GM19099 (cell line): ENCODE results near the gene CNTRL.

Source experiments
- POLR2A ChIP-seq: IDR thresholded peaks from 3 replicates; pipeline ENCODE4 v1.6.1; 2011; ENCODE audit warnings: low read depth; ENCODE audit not compliant: insufficient read length; ENCODE audit errors: extremely low read depth

The CNTRL gene

DNA sequence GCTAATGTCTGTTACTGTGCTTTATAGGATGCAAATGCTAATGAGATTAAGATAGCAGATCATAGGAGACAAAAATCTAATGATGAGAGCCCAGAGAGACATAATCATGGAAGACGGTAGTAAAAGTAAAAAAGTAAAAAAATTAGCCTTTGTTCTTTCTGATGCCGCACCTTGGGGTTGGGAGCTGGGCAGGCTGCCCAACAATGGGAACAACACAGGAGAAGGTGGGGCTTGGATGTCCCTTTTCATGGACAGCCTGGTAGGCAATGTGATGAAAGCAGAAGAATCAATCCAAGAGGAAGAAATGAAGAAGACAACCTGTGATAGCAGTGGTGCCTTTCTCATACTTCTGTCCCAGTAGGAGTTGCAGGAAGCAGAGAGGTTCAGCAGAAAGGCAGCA is 69.7 kb downstream of the CNTRL start:
- no peak for TF ChIP-seq POLR2A

DNA sequence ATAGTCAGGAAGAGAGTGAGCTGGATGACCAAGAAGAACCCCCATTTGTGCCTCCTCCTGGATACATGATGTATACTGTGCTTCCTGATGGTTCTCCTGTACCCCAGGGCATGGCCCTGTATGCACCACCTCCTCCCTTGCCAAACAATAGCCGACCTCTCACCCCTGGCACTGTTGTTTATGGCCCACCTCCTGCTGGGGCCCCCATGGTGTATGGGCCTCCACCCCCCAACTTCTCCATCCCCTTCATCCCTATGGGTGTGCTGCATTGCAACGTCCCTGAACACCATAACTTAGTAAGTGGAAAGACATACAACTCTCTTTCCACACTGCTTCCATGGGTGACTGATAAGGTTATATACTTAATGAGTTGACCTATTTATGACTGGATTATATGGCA is 75.4 kb downstream of the CNTRL start:
- TF ChIP-seq POLR2A: no peak

DNA sequence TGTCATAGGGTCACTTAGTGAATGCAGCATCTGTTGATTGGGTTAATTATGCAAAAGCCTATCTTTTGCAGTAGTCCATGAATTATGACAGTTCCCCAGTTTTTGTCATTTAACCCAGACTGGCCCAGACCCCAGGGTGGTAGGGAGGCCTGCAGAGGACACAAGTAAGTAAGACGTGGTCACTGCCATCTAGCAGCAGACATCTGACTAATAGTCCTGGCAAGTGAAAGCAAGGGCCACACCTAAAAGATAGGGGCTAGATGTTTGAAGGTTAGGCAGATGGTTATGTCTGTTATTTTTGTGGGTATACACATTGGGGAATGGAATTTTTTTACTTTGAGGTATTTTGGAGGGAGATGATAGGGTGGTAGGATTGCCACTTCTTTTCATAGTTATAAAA is 78.9 kb downstream of the CNTRL start:
- TF ChIP-seq POLR2A: no peak

DNA sequence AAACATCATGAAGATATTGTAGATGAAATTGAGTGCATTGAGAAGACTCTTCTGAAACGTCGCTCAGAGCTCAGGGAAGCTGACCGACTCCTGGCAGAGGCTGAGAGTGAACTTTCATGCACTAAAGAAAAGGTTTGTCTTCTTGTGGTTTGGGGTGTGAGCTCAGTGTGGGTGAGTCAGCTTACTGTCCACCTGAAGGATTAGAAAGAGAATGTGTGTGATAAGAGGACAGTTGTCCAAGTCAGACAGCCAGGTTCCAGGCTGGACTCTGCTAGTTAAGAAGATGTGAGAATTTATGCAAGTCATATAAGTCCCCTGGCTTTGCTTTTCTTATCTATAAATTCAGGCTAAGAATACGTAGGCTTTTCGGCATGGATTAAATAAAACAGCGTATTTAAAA is 80.0 kb downstream of the CNTRL start:
- TF ChIP-seq POLR2A: no peak

DNA sequence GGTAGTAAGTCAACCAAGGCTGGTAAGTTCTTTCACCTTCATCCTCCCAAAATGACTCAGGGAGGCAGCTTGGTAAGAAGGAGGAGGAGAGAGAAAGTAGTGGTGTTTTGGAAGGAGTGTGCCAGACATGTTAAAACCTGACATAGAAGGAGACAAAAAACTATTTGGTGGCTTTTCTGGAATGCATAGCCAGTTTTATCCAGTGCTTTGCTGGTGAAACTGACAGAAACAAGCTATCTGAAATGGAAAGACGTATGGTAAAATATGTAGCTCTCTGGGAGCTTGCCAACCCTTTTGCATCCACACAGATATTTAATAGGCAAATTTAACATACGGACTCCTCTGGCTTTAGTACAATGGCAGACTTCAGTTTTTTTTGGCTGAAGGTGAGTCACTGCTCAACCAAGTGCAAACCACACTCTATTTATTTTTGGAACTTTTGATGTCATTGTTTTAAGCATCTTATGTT is 81.5 kb downstream of the CNTRL start:
- TF ChIP-seq POLR2A: no peak

DNA sequence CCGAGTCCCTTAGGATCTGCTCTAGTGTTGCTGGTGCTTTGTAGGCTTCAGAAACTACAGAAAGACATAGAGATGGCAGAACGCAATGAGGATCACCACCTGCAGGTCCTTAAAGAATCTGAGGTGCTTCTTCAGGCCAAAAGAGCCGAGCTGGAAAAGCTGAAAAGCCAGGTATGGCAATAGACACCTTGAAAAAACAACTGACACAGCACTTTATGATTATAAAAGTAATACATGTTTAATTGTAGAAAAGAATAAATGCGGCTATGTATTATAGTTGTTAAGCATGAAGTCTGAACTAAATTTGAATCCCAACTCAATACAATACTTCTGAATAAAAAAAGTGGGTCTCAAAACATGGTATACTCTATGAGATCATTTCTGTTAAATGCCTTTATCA is 83.2 kb downstream of the CNTRL start:
- TF ChIP-seq POLR2A: no peak

DNA sequence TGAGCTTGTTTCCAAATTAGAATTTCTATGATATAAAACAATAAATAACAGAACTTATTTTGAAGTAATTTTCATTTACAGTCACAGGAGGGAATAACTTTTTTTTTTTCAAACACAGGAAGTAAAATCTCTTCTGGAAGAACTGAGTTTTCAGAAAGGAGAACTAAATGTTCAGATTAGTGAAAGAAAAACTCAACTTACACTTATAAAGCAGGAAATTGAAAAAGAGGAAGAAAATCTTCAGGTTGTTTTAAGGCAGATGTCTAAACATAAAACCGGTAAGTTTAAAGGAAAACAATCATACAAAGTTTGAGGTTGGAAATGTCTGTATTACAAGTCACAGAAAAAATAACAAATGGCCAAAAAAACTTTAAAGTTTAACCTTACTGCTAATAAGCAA is 85.3 kb downstream of the CNTRL start:
- TF ChIP-seq POLR2A: no peak

DNA sequence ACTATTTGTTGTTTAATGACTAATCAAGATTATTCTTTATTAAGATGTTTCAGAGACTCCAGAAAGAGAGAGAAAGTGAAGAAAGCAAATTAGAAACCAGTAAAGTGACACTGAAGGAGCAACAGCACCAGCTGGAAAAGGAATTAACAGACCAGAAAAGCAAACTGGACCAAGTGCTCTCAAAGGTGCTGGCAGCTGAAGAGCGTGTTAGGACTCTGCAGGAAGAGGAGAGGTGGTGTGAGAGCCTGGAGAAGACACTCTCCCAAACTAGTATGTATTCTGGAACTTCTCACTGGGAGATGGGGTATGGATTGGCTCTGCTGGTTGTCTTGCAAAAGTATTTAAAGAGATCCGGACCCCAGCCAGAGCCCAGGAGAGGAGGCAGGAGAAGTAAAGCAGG is 93.3 kb downstream of the CNTRL start:
- no peak for TF ChIP-seq POLR2A

DNA sequence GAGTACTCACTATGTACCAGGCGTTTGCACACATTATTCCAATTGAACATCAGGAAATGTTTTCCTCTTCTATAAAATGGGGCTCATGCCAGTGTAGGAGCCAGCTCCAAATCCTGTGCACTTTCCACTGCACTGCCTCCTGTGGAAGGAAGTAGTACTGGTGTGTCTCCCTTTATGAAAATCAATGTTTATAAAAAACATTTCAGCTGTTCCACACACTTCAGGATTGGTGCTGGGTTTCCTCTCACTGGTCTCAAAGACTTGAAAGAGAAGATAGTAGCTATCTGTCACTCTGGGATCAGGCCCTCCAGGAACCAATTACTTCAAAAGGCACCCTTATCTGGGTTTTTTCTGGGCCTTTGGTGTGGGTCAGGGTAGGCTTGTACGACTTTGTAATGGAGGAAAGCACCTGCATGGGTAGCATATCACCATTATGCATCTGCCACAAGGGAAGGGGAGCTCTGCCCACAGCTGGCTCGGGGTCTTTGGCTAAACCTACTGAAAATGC is 94.4 kb downstream of the CNTRL start:
- no peak for TF ChIP-seq POLR2A

DNA sequence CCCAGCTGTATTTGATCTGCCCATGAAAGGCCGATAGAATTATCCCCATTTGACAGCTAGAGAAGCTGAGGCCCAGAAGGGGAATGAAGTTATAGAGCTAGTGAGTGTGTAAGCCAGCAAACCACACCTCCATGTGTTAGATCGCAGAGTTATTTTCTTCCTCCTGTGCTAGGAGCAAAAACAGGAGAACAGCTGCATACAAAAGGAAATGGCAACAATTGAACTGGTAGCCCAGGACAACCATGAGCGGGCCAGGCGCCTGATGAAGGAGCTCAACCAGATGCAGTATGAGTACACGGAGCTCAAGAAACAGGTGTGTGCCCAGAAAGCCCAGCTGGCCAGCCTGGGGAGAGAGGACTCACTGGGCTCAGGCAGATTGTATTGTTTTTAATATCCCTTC is 96.5 kb downstream of the CNTRL start:
- TF ChIP-seq POLR2A: no peak

DNA sequence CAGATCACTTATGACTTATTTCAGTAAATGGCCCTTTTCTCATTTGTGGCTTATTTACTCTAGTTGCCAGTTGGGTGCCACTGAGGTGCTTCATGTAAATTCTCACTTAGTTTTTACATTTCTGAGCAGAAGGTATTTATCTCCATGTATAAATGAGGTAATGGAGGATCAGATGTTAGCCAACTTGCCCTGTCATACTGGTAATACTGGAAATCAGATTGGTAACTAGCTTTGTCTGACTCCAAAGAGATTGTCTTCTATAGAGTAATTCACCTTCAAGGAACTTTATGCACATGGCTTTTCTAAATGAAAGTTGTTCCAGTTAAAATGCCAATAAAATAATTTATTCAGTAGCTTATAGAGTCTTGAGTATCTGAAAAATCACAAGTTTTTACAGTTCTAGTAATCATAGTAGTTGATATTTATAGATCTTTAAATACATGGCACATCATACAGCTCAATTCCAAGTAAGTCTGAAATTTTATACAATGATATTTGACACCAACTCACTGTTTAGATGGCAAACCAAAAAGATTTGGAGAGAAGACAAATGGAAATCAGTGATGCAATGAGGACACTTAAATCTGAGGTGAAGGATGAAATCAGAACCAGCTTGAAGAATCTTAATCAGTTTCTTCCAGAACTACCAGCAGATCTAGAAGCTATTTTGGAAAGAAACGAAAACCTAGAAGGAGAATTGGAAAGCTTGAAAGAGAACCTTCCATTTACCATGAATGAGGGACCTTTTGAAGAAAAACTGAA is 98.2 kb downstream of the CNTRL start:
- no peak for TF ChIP-seq POLR2A

DNA sequence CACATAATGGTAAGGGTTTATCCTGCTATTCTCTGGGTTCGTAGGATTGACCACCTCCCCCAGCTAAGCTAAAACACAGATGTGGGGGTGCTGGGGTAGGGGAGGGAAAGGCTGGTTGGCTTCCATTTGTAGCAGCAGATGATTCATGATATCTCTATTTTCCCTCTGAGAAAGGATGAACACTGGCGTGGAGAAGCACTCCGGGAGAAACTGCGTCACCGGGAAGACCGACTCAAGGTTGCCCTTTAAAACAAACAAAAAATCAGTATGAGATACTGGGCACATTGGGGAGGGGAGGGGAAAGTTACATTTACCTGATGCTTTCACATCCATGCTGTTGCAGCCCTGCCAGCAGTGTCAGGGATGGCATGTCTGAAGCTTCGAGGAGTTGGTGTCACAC is 98.7 kb downstream of the CNTRL start:
- no peak for TF ChIP-seq POLR2A

DNA sequence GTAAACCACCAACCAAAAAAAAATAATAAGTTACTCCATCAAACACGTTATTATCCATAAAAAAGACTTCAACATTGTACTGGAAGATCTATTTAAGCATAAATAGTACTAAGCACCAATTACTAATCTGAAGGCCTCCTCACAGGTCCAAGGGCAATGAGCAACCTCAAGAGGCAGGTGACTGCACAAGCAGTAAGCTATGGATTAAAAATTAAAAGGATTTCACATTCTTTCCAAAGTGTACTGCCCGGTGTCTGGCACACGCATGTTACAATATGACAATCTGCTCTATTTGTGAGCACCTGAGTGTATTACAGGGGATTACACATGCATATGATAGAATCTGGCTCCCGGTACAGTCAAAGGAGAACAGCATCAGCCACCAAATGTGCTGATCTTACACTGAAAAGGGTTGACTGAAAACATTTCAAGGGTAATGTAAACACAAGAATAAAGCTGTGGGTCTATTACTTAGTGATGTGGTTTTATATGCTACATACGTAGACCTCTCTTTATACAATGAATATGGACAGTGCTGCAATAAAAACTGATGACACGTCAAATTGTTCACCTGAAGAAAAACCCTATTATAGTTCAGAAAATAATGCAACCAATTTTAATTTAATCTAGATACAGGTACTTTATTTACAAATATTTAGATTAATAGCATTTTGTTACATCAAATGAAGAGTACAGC is 104.1 kb downstream of the CNTRL start:
- TF ChIP-seq POLR2A: no peak

DNA sequence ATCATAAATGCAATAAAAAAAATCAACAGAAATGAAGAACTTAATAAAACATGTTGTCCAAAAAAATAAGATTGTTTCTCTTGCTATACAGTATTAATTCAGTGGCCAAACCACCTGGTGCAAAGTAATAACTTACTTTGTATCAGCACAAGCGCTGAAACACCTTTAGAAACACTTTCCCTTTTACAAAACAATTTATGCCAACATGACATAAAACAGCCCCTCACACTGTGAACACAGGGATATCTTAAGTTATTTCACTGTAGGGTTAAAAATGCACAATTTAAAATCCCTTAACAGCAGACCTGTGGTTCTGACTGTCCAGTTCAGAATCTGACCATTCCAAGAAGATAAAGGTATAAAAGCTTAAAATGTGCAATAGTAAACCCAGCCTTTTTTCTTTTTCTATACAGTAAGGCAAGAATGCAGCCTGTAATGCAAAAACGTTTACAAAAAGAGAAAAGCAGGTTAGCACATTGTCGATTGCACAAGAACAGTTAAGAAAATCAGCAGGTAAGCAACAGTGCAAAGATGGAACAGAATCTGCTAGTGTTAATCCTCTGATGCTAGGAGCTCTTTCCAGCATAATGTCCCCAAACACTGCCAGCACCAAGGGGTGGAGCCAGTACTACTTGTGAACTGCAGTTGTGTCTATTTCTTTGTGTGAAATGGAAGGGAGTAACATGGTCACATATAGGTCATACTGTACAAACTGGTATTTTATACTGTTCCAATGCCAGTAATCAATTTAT is 105.4 kb downstream of the CNTRL start:
- TF ChIP-seq POLR2A: no peak

DNA sequence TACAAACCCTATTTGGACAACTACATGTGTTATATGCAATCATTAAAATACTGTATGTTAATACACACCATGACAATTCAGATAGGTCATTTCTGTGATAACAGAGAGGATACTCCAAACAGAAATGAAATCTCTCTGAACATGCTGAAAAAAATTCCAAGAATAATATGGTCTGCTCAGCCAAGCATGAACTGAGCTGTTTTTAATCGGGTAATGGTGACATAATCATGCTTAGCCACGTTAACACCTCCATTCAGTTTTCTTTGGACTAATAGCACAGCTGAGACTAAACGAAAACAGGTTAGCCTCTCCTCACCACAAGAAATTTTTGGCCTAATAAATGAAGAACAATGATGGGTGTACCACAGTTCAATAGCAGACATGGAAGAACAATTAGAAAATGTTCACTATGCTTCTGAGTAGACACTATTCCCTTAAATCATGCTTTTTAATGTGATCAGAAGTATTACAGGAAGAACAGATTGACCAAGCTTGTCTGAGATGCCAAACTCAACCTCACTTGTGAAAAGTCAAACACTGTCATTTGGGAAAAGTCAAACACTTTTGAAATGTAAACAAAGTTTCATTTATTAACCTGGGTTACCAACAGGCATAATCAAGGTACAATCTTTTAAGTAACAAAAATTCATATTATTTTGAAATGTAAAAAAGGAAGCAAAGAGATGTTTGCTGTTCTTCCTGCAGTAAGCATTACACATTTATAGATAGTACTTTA is 107.5 kb downstream of the CNTRL start:
- no peak for TF ChIP-seq POLR2A
